Osteocyte (in vitro differentiated cells): ENCODE data around the gene APOC4. TPM values are rescaled to one million over a fixed set of nuclear protein-coding genes. Genes with fewer than 3 reads are reported as not detected.

Source experiments
- DNase-seq: peaks from one replicate; pipeline ENCODE4 v3.0.0; 2021; ENCODE audit warnings: mixed read lengths; ENCODE audit not compliant: unreplicated experiment; ENCODE audit errors: extremely low spot score
- H3K27ac Mint-ChIP-seq: one replicate; pipeline ENCODE4 v1.8.0; 2021; ENCODE audit warnings: mild to moderate bottlenecking, mixed read lengths; ENCODE audit not compliant: unreplicated experiment
- H3K27me3 Mint-ChIP-seq: one replicate; pipeline ENCODE4 v1.8.0; 2021; ENCODE audit warnings: mixed read lengths; ENCODE audit not compliant: unreplicated experiment
- H3K36me3 Mint-ChIP-seq: one replicate; pipeline ENCODE4 v1.8.0; 2021; ENCODE audit warnings: mixed read lengths; ENCODE audit not compliant: unreplicated experiment
- H3K4me1 Mint-ChIP-seq: one replicate; pipeline ENCODE4 v1.8.0; 2021; ENCODE audit warnings: mixed read lengths; ENCODE audit not compliant: unreplicated experiment
- H3K4me3 Mint-ChIP-seq: one replicate; pipeline ENCODE4 v1.8.0; 2021; ENCODE audit warnings: mild to moderate bottlenecking, moderate library complexity, mixed read lengths; ENCODE audit not compliant: unreplicated experiment
- H3K9me3 Mint-ChIP-seq: one replicate; pipeline ENCODE4 v1.8.0; 2021; ENCODE audit warnings: mixed read lengths; ENCODE audit not compliant: unreplicated experiment
- total RNA-seq: library from RNA; stranded (reverse); gene quantifications from 2 replicates; pipeline ENCODE4 v1.2.1, GENCODE V29; 2021
- TF ChIP-seq, protein P1 (sequence below): fragments of 200-600 bp; sonication (generic); IDR thresholded peaks from 2 replicates; pipeline ENCODE4 v1.5.0; 2021; ENCODE audit warnings: antibody characterized with exemption, mild to moderate bottlenecking, moderate library complexity

APOC4 gene
- total RNA-seq, 1 donor from 2014 or later: not detected

DNA sequence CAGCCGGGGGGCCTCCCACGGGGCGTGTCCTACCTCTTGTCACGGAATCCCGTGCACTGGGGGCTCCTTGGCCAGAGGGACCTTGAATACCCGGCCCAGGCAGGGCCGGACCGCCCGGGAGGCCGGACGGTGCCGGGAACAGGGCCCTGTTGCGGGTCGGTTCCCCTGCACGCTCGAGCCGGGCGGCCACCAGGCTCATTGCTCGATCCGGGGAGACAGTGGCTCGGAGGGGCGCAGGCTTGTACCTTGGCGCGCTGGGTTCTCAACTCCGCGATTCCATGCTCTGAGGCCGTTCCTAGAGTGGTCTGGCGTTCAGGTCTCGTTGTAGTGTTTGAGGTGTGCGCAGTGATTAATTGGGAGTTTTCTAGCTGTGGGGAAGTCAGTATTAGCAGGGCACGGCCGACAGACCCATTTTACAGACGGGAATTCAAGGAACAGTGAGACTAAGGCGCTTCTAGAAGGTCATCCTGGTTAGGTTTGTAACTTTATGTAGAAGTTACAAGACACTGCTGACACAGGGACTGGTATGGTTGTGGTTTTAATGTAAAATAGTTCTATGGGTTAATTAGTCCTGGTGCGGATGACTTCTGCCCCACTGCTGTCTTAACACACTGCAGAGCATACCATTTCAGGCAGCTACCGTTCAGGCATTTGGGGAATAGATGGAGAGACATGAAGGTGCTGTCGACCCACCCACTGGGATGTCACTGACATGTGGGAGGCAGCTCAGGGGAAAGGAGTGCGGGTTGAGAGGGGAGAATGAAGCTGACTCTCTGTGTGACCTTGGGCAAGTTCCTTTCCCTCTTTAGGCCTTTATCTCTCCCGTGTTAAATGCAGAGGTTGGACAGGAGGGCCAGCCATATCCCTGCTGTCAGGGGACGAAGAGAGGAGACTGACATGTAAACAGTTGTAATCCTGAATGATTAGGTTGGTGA, 13.7 kb downstream of the APOC4 start:
- DNase-seq: no peak
- TF ChIP-seq, protein P1, sequence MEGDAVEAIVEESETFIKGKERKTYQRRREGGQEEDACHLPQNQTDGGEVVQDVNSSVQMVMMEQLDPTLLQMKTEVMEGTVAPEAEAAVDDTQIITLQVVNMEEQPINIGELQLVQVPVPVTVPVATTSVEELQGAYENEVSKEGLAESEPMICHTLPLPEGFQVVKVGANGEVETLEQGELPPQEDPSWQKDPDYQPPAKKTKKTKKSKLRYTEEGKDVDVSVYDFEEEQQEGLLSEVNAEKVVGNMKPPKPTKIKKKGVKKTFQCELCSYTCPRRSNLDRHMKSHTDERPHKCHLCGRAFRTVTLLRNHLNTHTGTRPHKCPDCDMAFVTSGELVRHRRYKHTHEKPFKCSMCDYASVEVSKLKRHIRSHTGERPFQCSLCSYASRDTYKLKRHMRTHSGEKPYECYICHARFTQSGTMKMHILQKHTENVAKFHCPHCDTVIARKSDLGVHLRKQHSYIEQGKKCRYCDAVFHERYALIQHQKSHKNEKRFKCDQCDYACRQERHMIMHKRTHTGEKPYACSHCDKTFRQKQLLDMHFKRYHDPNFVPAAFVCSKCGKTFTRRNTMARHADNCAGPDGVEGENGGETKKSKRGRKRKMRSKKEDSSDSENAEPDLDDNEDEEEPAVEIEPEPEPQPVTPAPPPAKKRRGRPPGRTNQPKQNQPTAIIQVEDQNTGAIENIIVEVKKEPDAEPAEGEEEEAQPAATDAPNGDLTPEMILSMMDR: no peak
- H3K27ac Mint-ChIP-seq: peak overlapping the region; percentile 68
- H3K9me3 Mint-ChIP-seq: no peaks in the 10 kb centered on the region
- H3K27me3 Mint-ChIP-seq: no peaks in the 10 kb centered on the region
- no peaks in the 10 kb centered on the region for H3K36me3 Mint-ChIP-seq
- H3K4me1 Mint-ChIP-seq: peaks cover 39% of the 10 kb centered on the region
- H3K4me3 Mint-ChIP-seq: peak overlapping the region; percentile 96

DNA sequence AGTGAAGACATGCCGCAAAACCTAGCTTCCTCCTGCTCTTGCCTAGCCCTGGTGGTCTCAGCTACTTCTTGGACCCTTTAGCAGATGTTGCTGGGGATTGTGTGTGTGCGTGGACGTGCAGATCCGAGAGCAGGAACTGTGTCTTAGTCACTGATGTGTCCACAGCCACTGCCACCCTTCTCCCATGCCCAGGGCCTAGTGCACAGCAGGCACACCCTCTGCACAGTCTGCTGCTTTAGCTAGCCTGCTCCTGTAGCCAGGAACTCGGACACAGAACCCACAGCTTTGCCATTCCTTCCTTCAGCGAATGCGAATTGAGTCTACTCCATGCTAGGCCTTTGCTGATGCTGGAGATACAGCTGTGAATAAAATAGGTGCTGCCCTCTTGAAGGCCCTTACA, 15.5 kb downstream of the APOC4 start:
- H3K4me3 Mint-ChIP-seq: no peak overlapping the region
- H3K9me3 Mint-ChIP-seq: no peaks in the 10 kb centered on the region
- H3K36me3 Mint-ChIP-seq: peaks cover 4% of the 10 kb centered on the region
- TF ChIP-seq, protein P1: no peak
- no peak for DNase-seq
- H3K27me3 Mint-ChIP-seq: no peaks in the 10 kb centered on the region
- no peak overlapping the region for H3K27ac Mint-ChIP-seq
- peaks cover 35% of the 10 kb centered on the region for H3K4me1 Mint-ChIP-seq

DNA sequence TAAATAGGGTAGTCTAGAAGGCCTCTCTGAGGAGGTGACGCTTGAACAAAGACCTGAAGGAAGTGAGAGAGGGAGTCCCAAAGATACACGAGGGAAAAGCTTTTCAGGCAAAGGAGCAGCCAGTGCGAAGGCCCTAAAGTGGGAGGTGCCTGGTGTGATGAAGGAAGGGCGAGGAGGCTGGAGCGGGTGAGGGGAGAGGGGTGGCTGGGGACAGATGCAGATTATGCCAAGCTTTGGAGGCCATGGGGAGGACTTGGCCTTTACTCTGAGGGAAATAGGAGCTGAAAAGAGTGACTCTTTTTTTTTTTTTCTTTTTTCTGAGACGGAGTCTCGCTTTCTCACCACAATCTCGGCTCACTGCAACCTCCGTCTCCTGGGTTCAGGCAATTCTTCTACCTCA, 16.1 kb downstream of the APOC4 start:
- no peak overlapping the region for H3K4me3 Mint-ChIP-seq
- H3K27me3 Mint-ChIP-seq: no peaks in the 10 kb centered on the region
- DNase-seq: no peak
- no peak overlapping the region for H3K27ac Mint-ChIP-seq
- peaks cover 4% of the 10 kb centered on the region for H3K36me3 Mint-ChIP-seq
- TF ChIP-seq, protein P1: no peak
- H3K4me1 Mint-ChIP-seq: peaks cover 35% of the 10 kb centered on the region
- H3K9me3 Mint-ChIP-seq: no peaks in the 10 kb centered on the region

DNA sequence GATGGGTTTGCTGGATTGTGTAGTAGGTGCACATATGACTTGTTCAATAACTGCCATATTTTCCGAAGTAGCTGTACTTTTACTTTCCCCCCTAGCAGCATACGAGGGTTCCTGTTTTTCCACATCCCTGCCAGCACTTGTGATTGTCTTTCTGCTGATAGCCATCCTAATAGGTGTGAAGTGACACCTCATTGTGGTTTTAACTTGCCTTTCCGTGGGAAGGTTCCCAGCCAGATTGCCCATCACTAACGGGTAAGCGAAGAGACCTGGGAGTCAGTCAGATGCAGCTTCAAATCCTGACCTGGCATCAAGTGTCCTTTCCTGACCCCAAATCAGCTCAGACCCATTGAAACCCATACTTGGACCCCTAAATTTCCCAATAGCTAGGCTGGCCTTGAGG, 17.7 kb downstream of the APOC4 start:
- H3K4me3 Mint-ChIP-seq: no peak overlapping the region
- DNase-seq: no peak
- TF ChIP-seq, protein P1: no peak
- H3K9me3 Mint-ChIP-seq: no peaks in the 10 kb centered on the region
- no peaks in the 10 kb centered on the region for H3K27me3 Mint-ChIP-seq
- peaks cover 8% of the 10 kb centered on the region for H3K36me3 Mint-ChIP-seq
- H3K27ac Mint-ChIP-seq: no peak overlapping the region
- H3K4me1 Mint-ChIP-seq: peaks cover 25% of the 10 kb centered on the region

DNA sequence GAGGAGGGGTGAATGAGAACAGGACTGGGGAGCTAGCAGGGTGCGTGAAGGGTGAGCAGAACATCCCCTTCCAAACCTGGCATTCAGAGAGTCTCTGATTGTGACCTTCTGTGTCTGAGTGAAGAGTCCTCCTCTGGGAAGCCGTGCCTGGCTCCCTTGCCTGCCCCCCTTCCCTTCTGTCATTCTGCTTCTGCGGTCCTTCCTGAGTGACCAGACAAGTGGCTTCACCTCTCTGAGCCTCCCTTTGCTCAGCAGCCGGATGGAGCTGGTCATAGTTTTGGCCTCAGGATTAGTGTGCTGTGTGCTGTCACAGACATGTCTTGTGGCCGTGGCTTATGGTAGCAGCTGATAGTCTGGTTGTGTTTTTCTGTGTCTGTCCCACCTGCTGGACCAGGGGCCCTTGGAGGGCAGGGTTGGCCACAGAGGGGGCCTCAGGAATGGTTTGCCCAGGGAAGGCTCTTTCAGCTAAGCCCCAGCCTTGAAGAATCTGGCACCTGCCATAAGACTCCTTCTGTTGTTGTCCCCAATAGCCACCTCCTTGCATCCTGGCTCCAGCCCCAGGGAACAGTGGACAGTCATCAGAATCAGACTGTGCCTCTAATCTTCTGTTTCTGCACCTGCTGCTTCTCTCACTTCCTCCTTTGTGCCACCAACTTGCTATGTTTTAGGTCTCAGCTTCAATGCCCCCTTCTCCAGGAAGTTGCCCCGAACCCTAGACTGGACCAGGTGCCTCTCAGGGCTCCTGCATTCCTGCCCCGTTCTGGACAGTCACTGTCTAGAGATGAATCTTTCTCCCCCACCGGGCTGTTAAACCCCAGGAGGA, 19.1 kb downstream of the APOC4 start:
- peaks cover 15% of the 10 kb centered on the region for H3K4me1 Mint-ChIP-seq
- H3K27me3 Mint-ChIP-seq: no peaks in the 10 kb centered on the region
- peak overlapping the region; percentile 20 for H3K27ac Mint-ChIP-seq
- no peaks in the 10 kb centered on the region for H3K9me3 Mint-ChIP-seq
- H3K36me3 Mint-ChIP-seq: peaks cover 11% of the 10 kb centered on the region
- TF ChIP-seq, protein P1: no peak
- DNase-seq: no peak
- no peak overlapping the region for H3K4me3 Mint-ChIP-seq
